ENCODE data around the gene CMPK1.

- TF ChIP-seq EZH2 (IDR thresholded peaks at IDR 0.05; ENCODE audit: insufficient read depth, poor library complexity, severe bottlenecking) (no peak), EZH2phosphoT487 (IDR thresholded peaks at IDR 0.05; ENCODE audit: insufficient read depth, low read depth) (no peak)
Measured at GRCh38 chr1:47405697-47406096, 72.1 kb downstream of the CMPK1 start.
